Lower leg skin (tissue), 4 donors: ENCODE measurements around the gene CNOT10. TPM values are rescaled to one million over a fixed set of nuclear protein-coding genes. Genes with fewer than 3 reads are reported as not detected.

ENCODE experiments used
- DNase-seq, 2 donors: peaks; one replicate each; pipeline ENCODE4 v3.0.0-alpha.2; 2019; ENCODE audit warnings: low spot score in 2 of 2
- H3K4me3 ChIP-seq: fragments of 200-600 bp; sonication (generic); 2 replicates; pipeline ENCODE4 v1.5.1; 2017; ENCODE audit warnings: mild to moderate bottlenecking, low read depth; ENCODE audit not compliant: poor library complexity, severe bottlenecking
- CTCF ChIP-seq, 3 donors: fragments of 450-650 bp; IDR thresholded peaks; one replicate each; pipeline ENCODE4 v1.5.1; 2016; ENCODE audit warnings: antibody characterized with exemption in 3 of 3, mild to moderate bottlenecking in 3 of 3, moderate library complexity in 2 of 3
- POLR2A ChIP-seq, 2 donors: fragments of 450-650 bp; IDR thresholded peaks; one replicate each; pipeline ENCODE4 v1.6.1; 2016 to 2017; ENCODE audit warnings: antibody characterized with exemption in 2 of 2, mild to moderate bottlenecking in 1 of 2, moderate library complexity in 1 of 2
- WGBS, 2 donors: methylation state at CpG; one replicate each; pipeline ENCODE4 v1.1.5; 2018; 5-methylcytosine and 5-hydroxymethylcytosine counted together
- intact Hi-C: fragments of 100-400 bp; cut with DNase I; formaldehyde crosslinking; loops from one replicate; pipeline ENCODE4 v1.15.0; 2023; ENCODE audit warnings: low total_unique reads
- total RNA-seq, 4 donors: library from RNA; depleted of rRNA; stranded (reverse); fragments of >200 nt; gene quantifications; one replicate each; pipeline ENCODE4 v1.1.0, GENCODE V29; 2016

Gene CNOT10
- total RNA-seq, 4 donors from 2014 or later, result 22.2 to 28.2 (median 24.0) TPM

DNA sequence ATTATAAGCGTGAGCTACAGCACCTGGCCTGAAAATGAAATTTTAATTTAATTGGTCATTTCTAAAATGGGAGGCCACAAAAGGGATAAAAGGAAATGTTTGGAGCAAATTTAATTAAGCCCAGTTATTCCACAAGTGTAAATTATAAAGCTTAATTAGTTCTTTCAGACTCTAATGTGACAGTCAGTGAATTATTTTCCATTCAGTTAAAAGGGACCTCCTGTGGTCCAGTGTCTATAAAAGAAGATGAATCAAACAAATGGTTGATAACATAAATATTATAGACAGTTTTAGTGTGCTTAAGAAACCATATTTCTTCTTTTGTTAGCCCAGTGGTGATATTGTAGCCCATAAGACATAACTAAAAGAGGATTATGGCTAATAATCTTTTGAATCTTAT is 66.4 kb downstream of the CNOT10 start:
- TF ChIP-seq CTCF (IDR thresholded peaks at IDR 0.05), result no peak
- no peak for TF ChIP-seq POLR2A (IDR thresholded peaks at IDR 0.05)
- intact Hi-C loops, result no loop called here
- 88 to 94% methylated on average over 1 of the region's 1 CpG for WGBS, 2 donors
- H3K4me3 ChIP-seq, result no peak overlapping the region
- DNase-seq, result no peak

DNA sequence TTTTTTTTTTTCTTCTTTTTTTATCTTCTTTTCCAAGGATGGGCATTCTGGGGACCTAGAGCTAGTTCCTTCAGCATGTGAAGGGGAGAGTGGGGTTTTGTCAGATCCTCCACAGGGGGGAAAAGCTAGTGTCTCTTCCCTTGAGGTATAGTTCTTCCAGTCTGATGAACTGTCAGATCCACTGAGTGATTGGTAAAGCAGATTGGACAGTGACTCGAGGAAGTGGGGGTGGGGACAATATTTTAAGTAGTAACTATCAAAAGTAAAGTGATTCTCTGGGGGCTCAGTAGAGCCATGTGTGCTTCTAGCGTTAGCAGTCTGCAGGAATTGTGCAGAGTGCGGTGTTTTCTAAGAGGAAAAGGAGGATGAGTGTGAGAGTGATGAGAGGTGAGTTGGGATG is 70.8 kb downstream of the CNOT10 start:
- no peak overlapping the region for H3K4me3 ChIP-seq
- no peak for DNase-seq
- 76 to 83% methylated on average over 3 of the region's 3 CpGs for WGBS, 2 donors
- no peak for TF ChIP-seq CTCF (IDR thresholded peaks at IDR 0.05)
- intact Hi-C loops, result no loop called here

DNA sequence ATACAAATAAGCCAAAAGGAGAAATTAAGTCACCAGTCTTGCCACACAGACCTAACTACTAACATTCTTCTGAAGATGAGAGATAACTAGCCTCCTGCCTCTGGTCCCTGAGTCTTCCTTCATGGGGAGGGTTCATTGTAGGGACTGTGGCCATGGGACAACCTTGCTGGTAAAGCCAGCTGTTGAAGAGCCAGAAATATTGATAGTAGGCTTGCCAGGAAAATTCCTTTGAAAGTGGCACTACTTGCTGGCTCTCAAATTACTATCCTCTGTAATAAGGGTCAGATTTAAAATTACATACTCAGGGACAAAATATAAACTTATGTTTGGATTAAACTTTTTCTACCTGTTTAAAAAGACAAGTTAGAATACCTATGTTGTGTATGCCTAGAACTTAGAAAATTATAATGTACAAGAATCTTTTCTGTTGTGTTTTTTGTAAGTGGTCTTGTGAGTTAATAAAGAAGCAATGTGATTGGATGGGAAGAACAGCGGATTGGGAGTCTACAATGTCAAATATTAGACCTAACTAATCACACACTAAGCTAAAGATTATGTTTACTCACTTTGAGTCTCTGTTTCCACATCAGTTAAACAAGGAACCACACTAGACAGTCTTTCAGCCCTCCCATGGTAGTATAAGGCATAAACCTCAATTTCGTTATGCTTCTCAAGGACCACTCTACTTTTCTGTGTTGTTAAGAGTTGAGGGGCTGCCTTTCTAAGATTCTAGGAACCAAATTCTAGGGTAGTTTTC is 72.8 kb downstream of the CNOT10 start:
- H3K4me3 ChIP-seq, result no peak overlapping the region
- no peak for DNase-seq
- 90 to 97% methylated on average over 2 of the region's 2 CpGs for WGBS, 2 donors
- TF ChIP-seq POLR2A (IDR thresholded peaks at IDR 0.05) (no peak), CTCF (IDR thresholded peaks at IDR 0.05) (no peak)
- intact Hi-C loops, result no loop called here

DNA sequence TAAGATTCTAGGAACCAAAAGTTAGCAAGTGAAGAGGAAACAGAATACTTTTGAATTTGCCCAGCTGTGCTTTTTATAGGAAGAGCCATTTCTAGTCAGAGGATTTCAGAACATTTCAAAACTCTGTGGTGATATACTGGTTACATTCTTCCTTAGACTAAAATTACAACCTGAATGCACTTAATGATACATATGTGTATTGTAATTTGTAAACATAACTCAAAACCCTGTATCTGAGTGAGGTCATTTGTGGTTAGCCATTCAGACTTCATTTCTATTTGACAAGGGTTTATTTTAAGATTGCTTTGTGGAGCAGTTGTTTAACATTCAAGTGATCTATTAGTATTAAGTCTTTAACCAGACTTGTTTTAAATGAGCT is 73.4 kb downstream of the CNOT10 start:
- no peak for DNase-seq
- no peak for TF ChIP-seq CTCF (IDR thresholded peaks at IDR 0.05)
- TF ChIP-seq POLR2A (IDR thresholded peaks at IDR 0.05), result no peak
- intact Hi-C loops, result no loop called here
- no peak overlapping the region for H3K4me3 ChIP-seq

DNA sequence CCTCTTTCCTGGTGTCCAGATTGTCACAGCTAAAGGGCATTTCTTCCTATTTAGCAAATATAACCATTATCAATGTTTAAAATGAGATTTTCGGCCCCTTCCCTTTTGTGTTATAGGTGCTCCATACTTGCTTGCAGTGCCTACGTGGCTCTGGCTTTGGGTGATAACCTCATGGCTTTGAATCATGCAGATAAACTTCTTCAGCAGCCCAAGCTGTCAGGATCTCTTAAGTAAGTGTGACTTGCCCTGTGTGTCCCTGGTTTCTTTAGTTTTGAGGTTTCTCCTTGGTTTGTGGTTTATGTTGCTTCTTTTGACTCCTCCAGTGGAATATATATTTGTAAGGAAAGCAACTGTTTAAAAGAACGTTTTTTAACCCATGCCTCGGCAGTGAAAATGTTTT is 74.4 kb downstream of the CNOT10 start:
- H3K4me3 ChIP-seq, result no peak overlapping the region
- WGBS, 2 donors, result 84 to 90% methylated on average over 4 of the region's 4 CpGs
- TF ChIP-seq POLR2A (IDR thresholded peaks at IDR 0.05) (no peak), CTCF (IDR thresholded peaks at IDR 0.05) (no peak)
- no peak for DNase-seq
- intact Hi-C loops, result no loop called here

GRCh38 chr3:32764481-32764880 is 79.5 kb downstream of the CNOT10 start:
- intact Hi-C loops, result no loop called here
- TF ChIP-seq CTCF (IDR thresholded peaks at IDR 0.05) (no peak), POLR2A (IDR thresholded peaks at IDR 0.05) (no peak)
- no peak overlapping the region for H3K4me3 ChIP-seq
- peak in 1 of 2 donors; percentile 45 for DNase-seq
- WGBS, 2 donors, result 68 to 80% methylated on average over 8 of the region's 8 CpGs
